Measurements from ENCODE around the gene CTNNA3. TPM values are rescaled to one million over a fixed set of nuclear protein-coding genes. Genes with fewer than 3 reads are reported as not detected.

Gene CTNNA3
- total RNA-seq, 4 donors from 2014 or later = 1.2 to 7.1 (median 1.3) TPM

DNA sequence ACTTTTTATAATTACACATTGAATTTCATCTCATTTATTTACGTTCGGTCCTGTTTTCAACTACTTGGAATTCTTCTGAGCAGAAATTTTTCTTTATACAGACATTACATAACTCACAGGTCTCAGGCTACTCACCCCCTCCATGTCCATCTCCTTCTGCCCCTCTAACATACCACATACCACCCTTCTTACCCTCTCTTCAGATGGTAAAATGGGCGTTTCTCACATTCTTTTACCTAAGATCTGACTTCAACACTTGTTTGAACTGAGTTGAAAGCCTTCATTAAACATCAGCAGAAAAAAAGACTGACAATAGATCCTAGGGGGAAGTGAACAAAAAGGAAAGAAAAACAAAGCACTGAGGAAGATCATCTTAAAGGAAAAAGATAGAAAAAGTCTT, 309.7 kb downstream of the CTNNA3 start:
- DNase-seq (ENCODE audit: low spot score) (no peak), ATAC-seq (ENCODE audit: low FRiP score) (no peak)
- TF ChIP-seq, protein P1, sequence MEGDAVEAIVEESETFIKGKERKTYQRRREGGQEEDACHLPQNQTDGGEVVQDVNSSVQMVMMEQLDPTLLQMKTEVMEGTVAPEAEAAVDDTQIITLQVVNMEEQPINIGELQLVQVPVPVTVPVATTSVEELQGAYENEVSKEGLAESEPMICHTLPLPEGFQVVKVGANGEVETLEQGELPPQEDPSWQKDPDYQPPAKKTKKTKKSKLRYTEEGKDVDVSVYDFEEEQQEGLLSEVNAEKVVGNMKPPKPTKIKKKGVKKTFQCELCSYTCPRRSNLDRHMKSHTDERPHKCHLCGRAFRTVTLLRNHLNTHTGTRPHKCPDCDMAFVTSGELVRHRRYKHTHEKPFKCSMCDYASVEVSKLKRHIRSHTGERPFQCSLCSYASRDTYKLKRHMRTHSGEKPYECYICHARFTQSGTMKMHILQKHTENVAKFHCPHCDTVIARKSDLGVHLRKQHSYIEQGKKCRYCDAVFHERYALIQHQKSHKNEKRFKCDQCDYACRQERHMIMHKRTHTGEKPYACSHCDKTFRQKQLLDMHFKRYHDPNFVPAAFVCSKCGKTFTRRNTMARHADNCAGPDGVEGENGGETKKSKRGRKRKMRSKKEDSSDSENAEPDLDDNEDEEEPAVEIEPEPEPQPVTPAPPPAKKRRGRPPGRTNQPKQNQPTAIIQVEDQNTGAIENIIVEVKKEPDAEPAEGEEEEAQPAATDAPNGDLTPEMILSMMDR (IDR thresholded peaks at IDR 0.05) = no peak

DNA sequence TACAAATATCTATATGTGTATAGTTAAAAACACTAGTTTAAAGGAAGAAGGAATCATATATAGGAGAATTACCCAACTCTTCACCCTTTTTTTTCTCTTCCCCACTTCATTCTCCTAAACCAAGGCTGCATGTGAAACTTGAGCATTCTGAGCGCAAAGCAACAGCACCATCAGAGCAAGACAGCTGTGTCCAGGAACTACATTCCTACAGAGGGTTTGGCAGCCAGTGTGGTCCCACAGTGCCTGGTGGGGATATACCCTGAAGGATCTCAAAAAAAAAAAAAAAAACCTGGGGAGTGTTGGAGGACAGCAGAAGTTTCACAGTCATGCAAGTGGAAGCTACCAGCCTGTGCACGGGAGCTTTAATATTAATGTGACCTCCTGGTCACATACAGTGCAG, 310.4 kb downstream of the CTNNA3 start:
- TF ChIP-seq, protein P1 (IDR thresholded peaks at IDR 0.05) = no peak
- DNase-seq (ENCODE audit: low spot score) = no peak
- ATAC-seq (ENCODE audit: low FRiP score) = no peak

DNA sequence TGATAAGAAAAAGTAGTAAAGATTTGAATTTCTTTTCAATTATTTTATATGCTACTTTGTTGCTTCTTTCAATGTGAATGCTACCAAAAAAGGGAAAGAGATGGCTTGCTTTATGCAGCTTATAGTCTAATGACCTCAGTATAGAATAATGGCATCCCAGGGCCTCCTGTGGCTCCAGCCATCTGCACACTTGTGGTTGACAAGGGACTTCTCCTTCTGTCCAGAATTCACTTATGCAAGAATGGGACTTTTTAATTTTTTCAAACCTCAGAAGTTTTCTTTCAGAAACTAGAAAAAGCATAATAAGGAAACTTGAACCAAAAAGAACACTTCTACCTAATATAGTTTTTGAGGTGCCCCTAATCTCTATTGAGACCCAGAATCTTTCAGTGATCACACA, 310.9 kb downstream of the CTNNA3 start:
- TF ChIP-seq, protein P1 (IDR thresholded peaks at IDR 0.05) = no peak
- DNase-seq (ENCODE audit: low spot score) = no peak

DNA sequence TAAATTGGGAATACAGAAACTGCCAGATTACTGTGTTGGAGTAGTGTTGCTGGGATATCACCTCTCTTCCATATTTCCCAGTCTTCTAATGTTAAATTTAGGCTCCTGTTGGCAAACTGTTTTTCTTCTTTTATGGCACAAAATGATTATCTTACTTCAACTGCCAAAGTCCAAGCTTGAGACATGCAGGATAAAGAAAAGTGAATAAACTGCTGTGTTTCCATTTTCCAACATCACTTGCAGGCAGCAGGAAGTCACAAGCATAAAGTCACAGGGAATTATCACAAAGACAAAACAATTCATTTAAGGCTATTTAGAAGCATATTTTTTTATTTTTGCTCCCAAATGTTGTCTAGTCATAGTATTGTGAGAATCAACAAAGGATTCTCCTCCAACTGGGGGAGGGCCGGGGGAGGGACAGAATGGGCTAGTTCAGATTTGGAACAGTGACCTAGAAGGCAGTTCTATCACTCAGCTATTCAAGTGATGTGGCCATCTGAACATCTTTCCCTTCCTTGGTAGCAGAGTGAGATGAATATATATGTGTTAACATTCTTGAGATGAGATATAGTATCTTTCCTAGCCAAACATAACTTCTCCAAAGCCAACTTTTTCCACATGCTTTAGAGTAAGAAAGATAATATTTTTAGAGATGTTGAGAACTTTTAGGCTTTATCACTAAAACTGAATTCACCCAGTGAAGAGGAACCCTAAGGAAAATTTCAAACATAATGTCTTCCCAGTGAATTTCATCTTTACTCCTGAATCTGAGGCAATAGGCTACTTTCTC, 364.7 kb downstream of the CTNNA3 start:
- ATAC-seq (ENCODE audit: low FRiP score) (no peak), DNase-seq (ENCODE audit: low spot score) (no peak)
- TF ChIP-seq, protein P1 (IDR thresholded peaks at IDR 0.05) = no peak

More for the DNA sequence above, 310.9 kb downstream of the CTNNA3 start:
- ATAC-seq (ENCODE audit: low FRiP score) = no peak

DNA sequence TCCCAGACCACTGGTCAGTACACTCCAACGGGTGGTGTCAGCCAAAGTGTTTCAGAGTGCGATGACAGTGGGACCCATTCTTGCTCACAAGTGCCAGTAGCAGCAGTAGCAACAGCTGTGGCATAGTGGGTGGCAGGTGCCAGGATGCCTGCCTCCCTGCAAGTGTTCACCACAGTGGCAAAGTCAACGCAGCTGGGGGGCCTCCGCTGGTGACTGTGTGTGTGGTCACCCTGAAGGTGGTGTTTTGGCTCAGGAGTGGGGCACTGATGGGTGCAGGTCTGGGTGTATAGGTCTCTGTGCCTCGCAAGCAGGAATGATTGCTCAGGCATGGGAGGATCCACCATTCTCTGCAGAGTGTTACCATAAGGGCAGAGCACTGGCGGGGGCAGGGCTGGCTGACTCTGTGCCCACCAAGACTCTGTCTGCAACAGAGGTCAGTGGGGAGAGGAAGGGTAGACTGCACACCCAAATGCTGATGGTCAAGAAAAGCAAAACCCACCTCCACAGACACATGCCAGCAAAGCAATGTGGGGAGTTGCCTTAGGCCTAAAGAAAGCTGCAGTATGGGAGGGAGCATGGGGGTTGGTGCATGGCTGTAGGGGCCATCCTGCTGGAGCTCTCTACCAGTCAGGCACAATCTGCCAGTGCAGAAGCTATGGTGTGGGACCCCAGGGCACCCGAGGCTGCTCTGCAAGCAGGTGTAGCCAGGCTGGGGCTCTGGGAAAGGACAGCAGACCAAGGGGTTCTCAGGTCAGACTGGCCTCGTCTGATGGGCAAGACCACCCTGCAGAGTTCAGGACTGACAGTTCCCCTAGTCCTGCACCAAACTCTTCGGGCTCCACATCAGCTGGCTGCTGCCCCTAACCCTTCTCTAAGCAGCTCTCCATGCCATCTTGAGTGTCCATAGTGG, 368.1 kb downstream of the CTNNA3 start:
- DNase-seq (ENCODE audit: low spot score) (no peak), ATAC-seq (ENCODE audit: low FRiP score) (no peak)
- TF ChIP-seq, protein P1 (IDR thresholded peaks at IDR 0.05) = no peak

DNA sequence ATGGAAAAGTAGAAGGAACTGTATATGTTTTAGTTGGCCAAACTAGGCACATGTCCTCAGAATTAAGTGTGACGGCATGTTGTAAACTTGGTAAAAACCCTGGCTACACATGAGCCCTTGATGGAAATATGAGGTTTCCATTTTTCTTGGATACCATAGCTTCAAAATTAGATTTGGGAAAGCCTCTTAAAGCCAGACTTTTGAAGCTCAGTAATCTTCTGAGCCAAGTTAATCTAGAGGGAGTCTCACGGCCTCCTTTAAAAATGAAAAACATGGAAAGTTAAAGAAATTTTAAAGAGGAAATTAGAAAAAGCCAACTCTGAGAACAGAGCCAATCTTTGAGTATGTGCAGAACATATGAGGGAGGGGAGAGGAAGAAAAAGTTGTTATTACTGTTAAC, 376.0 kb downstream of the CTNNA3 start:
- DNase-seq (ENCODE audit: low spot score) (no peak), ATAC-seq (ENCODE audit: low FRiP score) (no peak)
- TF ChIP-seq, protein P1 (IDR thresholded peaks at IDR 0.05) = no peak

All from omental fat pad (tissue), 4 donors.